GM19043 (cell line): ENCODE results near the gene SCARF2.
"Not testable (repeated sequence)": the region's sequence is repeated elsewhere in the genome, so short reads cannot be mapped to it uniquely, and the experiment has no call there.

Experiments used
- ATAC-seq: cut with Tn5 transposase; IDR thresholded peaks from one replicate; pipeline ENCODE4 v1.9.1; 2021; ENCODE audit warnings: low read depth; ENCODE audit not compliant: unreplicated experiment

SCARF2 gene

DNA sequence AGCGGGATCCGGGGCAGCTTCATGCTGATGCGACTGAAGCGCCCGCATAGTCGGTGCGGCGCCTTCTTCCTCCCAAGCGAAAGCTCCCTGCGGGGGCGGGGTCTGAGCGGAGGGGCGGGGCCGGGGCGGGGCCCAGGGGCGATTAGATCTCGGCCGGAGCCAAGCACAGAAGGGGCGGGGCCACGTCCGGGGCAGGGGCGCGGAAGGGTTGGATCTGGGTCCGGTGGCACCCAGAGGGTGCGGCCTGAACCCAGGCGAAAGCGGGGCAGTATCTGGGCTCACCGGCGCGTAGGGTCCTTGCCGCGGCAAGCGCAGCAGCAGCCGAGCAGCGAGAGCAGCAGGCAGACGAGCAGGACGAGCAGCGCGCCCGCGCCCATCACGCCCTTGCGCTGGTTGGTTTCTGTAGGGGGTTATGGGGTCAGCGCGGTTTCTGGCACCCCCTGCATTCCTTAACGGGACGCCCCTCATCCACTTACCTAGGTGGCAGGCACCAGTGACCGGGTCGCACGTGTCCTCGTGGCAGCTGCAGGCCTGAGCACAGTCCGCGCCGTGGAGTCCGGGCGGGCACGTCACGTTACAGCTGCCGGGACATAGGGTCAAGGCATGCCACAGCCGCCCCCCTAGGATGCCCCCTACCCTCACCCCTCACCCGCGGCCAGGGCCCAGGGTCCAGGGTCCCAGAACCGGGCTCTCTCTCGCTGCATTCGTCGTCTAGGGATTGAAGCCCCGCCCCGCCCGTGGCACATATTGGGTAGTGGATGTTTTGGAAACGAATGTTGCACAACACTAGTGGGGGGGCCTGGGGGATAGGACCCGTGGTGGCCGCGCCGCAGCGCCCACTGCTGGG lies 8.1 kb downstream of the SCARF2 start:
- no peak for ATAC-seq

DNA sequence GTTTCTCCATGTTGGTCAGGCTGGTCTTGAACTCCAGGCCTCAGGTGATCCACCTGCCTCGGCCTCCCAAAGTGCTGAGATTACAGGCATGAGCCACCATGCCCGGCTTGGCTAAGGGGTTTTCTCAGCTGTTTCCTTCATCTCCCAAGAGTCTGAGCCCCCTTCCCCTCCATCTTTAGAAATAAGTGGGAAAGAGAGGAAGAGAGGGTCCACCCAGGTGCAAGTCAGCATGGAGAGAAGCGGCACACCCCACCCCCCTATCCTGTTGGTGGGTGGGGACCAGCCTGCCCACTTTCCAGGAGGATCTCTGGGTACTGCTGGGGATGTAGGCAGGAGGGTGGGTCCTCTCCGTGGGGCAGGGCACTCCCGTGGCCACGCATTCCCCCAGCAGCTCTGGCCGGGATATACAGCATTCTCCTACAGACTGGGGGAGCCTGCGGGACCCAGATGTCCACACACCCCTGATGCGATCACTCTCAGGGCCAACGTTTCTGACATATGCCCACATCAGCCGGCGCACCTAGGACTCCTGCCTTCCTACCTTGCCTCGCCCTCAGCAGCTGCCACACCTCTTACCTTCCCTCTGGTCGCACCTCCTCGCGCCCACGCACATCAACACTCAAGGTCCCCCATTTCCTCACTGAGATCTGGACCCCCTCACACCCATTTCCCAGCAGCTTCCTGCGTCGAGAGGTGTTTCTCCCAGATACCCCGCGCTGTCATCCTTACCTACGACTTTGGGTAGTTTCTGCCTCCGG lies 8.9 kb downstream of the SCARF2 start:
- ATAC-seq = no peak

DNA sequence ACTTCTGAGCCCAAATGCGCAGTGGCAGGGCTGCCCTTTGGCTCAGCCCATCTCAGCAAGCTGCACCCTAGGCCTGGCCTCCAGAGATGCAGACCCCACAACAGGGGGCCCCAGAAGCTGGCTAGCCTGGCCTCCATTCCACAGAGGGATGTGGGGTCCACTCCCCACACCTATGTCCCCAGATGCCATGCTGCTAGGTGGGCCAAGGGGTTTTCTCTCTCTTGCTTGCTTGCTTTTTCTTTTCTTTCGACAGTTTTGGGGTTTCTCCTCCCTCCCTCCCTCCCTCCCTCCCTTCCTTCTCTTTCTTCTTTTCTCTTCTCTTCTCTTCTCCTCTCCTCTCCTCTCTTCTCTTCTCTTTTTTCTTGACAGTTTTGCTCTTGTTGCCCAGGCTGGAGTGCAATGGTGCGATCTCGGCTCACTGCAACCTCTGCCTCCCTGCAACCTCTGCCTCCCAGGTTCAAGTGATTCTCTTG lies 9.6 kb downstream of the SCARF2 start:
- no peak for ATAC-seq

DNA sequence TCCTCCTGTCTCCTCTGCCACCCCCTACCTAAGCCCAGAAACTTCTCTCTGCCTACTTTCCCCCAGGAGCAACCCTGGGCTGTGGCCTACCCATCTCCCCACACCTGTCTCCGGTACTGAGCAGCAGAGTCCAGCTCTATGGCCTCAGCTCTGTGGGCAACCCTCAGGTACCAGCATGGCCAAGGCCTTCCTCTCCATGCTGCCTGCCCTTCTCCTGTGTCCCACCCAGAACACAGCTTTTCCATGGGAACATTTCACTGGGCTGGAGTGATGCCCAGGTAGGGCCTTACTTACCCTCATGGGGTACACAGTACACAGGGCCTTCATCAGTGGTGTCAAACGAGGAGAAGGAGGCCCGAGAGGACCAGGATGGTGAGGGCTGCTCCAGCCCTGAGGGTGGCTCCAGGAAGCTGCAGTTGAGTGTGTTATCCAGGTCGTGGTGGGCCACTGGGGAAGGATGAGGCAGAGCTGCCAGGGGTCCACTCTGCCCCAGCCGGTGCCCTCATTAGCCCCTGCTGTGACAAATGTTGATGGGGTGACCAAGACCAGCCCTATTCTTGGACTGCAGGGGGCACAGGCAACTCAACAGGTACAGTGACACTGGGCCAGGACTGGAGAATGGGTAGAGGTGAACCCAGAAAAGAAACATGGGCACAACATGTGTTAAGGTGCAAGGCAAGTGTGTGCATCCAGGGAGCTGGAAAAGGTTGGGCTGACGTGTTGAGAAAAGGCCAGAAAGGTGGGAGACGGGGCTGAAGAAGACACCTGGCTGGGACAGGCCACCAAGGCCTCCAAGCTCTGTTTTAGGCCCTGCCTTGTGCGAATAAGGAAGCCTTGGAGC lies 10.3 kb downstream of the SCARF2 start:
- no peak for ATAC-seq

DNA sequence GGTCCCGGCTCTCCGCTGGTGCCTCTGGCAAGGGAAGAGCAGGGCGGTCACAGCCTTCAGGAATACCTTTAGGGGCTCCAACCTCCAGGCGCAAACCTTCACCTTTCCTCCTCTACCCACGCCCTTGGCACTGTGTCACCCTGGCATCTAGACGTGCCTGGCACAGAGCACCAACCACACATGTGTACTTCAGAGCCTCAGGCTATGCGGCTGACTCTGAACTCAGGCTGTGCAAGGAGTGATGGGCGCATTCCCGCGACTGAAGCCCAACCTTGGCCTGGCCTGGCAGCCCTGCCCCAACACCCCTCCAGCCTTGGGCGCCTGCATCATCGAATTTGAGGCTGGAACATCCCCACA lies 11.4 kb downstream of the SCARF2 start:
- ATAC-seq = no peak

DNA sequence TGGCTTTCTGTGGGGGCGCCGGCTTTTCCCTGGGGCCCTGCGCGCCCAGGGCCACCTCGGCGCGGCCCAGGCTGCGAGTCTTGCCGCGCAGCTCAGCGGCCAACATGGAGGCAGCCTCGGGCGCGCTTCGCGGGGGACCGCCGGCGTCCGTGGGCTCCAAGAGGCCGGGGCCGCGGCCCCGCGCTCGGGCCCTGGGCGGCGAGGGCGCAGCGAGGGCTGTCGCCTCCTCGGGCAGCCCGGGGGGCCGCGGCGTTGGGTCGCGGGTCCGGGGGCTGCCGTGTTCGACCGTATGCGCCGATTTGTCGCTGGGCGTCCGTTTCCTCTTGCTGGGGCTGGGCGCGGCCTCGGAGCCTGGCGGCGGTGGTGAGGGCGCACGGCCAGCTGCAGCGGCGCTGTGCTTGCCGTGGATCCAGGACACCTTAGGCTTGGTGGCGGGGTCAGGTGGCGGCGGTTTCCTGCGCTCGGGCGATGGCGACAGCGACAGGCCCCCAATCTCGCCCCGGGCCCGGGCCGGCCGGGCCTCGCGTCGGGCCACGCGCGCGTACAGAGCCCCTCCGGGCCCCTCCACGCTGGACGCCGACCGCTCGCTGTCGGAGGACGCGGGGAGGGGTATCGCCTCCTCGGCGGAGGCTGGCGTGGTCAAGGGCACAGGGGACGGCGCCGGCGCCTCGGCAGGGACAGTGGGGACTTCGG lies 11.9 kb downstream of the SCARF2 start:
- ATAC-seq = no peak

DNA sequence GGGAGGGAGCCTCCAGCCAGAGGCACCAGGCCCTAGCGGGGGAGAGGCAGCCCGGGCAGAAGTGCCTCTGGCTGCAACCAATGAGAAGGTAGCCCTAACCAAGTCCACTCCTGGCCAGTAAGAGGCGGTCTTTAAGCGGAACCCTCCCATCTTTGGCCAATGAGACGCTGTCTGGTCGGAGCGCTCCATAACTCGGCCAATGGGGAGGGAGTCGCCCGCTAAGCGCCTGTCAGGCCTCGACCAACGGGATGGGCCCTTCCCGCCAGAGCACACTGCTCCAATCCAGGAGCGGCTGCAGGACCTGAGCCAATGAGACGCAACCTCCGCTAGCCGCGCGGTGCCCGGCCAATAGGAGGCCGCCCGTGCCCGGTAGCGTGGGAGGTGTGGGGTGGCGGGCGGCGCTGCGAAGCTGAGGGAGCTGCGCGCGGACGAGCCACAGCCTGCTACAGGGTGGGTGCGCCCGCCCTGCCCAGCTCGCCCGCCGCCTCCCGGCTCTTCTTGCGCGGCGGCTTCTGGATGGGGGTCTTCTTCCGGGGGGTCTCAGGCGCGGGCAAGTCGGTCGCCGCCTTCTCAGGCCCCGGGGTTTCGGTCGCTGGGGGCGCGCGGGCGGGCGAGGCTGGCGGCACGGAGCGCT lies 12.6 kb downstream of the SCARF2 start:
- ATAC-seq = no peak

DNA sequence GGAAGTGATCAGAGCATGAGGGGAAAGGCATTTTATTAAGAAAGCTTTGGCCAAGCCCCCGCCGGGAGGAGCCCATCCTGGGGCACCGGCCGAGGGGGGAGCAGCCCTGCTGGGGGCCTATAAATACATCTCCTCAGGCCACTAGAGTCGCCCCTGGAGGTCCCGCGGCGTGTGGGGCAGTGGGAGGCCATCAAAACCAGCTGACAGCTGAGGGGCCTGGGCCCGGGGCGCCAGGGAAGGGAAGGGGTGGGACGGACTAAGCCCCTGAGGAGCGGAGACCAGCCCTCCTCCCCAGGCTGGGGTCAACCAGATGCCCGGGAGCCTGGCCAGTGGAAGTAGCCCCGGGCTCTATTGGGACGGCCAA lies 13.1 kb downstream of the SCARF2 start:
- no peak for ATAC-seq

DNA sequence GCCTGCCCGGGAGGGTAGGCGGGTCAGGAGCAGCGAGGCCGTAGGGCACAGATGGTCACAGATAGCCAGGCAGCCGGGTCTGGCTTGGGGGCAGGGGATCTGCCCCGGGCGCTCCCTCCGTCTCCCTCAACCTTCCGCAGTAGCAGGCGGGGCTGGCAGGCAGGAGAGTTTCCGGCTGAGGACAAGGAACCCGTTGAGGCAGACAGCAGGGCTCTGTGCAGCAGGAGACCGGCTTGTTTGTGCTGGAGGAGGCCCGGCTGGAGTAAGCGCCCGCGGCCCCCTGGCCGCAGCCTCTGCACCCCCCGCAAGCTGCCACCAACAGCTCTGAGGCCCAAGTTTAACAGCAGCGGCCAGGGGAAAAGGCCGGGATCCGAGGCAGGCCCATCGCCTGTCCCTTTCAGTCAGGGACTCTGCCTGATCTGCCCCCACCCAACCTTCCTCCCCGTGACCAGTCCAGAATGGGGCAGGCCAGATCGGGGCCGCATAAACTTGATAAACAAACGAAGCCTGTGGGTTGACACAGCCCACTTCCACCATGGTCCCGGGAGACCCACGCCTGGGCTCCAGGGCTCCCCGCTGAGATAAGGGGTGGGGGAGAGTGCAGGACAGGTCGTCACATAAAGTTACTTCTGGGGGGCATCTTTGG lies 13.6 kb downstream of the SCARF2 start:
- ATAC-seq = no peak

DNA sequence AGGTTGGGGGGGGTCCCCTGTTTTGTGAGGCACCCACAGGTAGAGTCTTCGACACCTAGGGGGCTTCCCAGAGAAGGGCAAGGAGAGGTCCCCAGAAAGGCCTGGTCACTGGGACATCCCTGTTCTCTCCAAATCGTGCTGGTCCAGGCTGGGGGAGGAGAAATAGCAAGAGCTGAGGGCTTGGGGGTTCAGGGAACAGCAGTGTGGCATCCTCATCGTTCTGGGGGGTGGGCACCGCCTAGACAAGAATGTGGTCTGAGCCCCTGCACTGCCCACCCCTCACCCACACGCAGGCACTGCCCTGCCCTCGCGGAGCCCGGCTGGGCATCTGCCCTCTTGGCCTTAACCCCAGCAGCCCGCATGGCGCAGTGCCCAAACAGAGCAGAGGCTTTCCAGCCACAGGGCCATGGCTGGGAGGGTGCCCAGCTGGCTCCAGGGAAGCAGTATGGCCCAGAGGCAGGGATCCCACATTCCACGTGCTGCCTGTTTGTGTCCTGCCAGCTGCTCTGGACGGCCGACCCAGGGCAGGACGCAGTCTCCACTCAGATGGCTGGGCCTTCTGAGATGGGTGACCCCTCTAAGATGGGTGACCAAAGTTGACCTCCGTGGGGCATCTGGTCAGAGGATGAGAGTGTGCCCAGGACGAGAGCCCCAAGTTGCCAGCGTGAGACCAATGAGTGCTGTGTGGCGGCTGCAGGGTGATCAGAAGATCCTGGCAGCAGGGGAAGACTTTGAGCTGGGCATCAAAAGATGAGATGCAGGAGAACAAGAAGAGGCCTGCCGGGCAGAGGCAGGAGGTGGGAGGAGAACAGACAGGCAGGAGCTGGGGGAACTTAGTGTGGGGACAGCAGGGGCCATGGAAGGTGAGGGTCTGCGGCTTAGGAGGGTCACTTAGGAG lies 14.4 kb downstream of the SCARF2 start:
- ATAC-seq = no peak

DNA sequence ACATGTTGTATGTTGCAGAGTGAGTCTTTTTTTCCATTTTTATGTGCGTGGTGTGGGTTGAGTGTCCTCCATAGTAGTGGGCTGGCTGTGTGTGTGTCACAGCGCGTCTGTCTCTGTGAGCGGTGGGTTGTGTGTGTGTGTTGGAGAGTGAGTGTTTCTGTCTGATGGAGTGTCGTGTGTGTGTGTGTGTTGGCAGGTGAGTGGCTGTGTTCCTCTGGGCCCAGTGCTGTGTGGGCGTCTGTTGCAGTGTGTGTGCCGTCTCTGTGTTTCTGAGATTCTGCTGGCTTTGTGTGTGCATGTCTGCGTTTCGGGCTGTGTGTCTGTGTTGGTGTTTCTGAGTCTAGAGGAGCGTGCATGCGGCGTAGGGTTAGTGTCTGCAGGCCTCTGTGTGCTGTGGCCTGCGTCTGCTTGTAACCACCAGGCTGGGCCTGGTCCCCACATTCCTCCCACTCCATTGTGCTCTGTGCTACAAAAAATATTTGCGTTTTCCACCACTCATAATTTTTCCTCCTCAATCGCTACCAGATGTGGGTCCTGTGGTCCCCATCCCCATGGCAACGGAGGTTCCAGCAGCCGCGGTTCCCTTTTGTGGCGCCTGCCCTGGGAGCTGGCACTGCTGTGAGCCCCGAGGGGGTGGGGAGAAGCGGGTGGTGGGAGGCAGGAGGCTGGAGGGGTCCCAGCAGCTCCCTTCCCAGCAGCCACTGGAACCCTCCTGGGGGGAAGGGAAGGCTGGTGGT lies 15.2 kb downstream of the SCARF2 start:
- ATAC-seq = no peak

DNA sequence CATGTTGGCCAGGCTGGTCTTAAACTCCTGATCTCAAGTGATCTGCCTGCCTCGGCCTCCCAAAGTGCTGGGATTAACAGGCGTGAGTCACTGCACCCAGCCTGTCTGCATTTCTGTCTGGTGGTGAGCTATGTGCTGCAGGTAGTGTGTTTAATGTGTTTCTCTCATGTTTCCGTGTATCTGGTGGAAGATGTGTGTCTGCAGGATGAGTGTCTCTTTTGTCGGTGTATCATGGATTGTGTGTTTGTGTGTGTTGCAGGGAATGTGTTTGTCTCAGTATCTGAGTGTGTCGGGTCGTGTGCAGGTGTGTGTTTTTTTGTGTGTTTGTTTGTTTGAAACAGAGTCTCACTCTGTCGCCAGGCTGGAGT lies 16.1 kb downstream of the SCARF2 start:
- ATAC-seq = no peak

DNA sequence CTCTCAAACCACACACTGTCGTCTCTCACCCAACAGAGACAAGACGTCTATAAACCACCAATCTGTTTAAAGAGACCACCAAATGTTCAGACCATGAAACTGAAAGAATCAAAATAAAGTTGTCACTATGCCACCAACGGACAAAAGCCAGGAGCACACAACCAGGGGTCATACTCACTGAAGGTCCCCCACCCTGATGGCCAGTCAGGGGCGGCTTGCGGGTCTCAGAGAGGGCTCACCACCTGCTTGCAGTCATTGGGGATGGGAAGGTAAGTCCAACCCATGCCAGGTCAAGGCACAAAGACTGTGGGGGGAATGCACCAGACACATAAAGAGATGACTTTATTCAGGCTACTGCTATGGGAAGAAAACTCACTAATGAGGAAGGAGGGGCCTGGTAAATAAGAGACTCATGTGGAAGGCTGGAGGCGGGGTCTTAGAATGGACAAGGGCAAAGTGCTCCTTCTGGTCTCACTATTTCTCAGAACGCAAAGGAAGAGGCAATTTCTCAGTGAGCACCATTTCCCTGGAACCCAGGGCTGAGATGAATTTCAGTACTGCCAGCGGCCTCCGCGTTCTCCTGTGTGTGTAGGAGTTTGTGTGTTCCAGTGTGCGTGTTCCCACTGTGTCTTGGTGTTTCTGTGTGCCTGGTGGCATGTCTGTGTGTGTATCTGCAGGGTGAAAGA lies 17.3 kb downstream of the SCARF2 start:
- ATAC-seq = no peak

DNA sequence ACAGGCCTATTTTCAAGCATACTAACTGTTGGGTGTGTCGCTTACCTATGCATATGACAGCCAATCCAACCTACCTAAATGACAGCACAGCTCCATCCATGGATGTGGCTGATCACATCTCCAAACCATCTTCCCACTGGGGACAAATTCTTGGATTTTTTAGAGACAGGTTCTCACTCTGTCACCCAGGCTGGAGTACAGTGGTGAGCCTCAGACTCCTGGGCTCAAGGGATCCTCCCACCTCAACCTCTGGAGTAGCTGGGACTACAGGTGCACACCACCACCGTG lies 18.0 kb downstream of the SCARF2 start:
- no peak for ATAC-seq

DNA sequence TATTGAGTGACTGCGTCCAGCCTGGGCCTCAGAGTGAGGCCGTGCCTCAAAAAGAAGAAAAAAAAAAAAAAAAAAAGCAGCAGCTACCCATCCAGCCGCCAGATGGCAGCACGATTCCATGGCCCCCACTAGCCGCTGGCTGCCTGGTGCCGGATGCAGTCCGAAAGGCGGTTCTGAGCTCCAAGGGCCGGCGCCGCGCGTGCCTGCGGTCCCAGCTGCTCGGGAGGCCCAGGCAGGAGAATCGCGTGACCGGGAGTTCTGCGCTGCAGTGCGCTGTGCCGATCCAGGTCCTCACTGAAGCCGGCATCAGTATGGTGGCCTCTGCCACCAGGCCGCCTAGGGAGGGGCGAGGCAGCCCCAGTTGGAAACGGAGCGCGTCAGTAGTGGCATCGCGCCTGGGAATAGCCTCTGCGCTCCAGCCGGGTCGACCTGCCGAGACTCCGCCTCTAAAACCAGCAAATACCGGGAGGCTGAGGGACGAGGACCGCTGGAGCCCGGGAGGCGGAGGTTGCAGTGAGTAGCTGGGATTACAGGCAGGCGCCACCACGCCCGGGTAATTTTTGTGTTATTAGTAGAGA lies 19.3 kb downstream of the SCARF2 start:
- ATAC-seq = no peak

DNA sequence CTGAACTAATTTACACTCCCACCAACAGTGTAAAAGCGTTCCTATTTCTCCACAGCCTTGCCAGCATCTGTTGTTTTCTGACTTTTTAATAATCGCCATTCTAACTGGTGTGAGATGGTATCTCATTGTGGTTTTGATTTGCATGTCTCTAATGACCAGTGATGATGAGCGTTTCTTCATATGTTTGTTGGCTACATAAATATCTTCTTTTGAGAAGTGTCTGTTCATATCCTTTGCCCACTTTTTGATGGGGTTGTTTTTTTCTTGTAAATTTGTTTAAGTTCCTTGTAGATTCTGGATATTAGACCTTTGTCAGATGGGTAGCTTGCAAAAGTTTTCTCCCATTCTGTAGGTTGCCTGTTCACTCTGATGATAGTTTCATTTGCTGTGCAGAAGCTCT lies 21.9 kb downstream of the SCARF2 start:
- ATAC-seq = not testable (repeated sequence)

DNA sequence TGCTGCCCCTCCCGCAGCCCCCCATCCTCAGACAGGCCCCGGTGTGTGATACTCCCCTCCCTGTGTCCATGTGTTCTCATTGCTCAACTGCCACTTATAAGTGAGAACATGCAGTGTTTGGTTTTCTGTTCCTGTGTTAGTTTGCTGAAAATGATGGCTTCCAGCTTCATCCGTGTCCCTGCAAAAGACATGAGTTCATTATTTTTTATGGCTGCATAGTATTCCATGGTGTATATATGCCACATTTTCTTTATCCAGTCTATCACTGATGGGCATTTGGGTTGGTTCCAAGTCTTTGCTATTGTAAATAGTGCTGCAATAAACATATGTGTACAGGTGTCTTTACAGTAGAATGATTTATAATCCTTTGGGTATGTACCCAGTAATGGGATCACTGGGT lies 22.4 kb downstream of the SCARF2 start:
- not testable (repeated sequence) for ATAC-seq
